ENCODE data around the gene GRAP2. TPM values are rescaled to one million over a fixed set of nuclear protein-coding genes. Genes with fewer than 3 reads are reported as not detected.

The GRAP2 gene
- total and polyA plus RNA-seq, 2 of the 13 experiments (the other 11 are each of a cell fraction or from before 2014, with no cell fraction given), result 0.15 TPM; not detected in 1

- TF ChIP-seq THAP8 (CRISPR knock-in tag; IDR thresholded peaks at IDR 0.05; ENCODE audit: borderline replicate concordance), result no peak
- TF ChIP-seq NFAT5 (CRISPR knock-in tag; IDR thresholded peaks at IDR 0.05), result no peak
- no peak for TF ChIP-seq SSRP1 (CRISPR knock-in tag; IDR thresholded peaks at IDR 0.05)
- no peak for TF ChIP-seq KDM6A (CRISPR knock-in tag; IDR thresholded peaks at IDR 0.05; ENCODE audit: low read depth)
- TF ChIP-seq KMT2B (CRISPR knock-in tag; IDR thresholded peaks at IDR 0.05), result no peak
Observed at GRCh38 chr22:39997421-39997820, 96.5 kb downstream of the GRAP2 start (continued).

GRCh38 chr22:39997939-39998726 lies 97.2 kb downstream of the GRAP2 start:
- no TSS peak for BruUV-seq (replicated peaks)
- ATAC-seq, result no peak
- WGBS (ENCODE audit: low lambda C conversion rate), result 28% methylated on average over 11 of the region's 11 CpGs
- TF ChIP-seq SMYD3 (CRISPR knock-in tag; IDR thresholded peaks at IDR 0.05) (no peak), SMARCE1 (IDR thresholded peaks at IDR 0.05; ENCODE audit: borderline replicate concordance) (no peak), ZNF737 (CRISPR knock-in tag; IDR thresholded peaks at IDR 0.05; ENCODE audit: borderline replicate concordance) (no peak), ARID4A (CRISPR knock-in tag; IDR thresholded peaks at IDR 0.05; ENCODE audit: borderline replicate concordance) (no peak), NFYB (CRISPR knock-in tag; IDR thresholded peaks at IDR 0.05) (no peak), ZNF543 (CRISPR knock-in tag; IDR thresholded peaks at IDR 0.05) (no peak), ATAD3A (CRISPR knock-in tag; IDR thresholded peaks at IDR 0.05) (no peak), ZNF576 (CRISPR knock-in tag; IDR thresholded peaks at IDR 0.05) (no peak)

More at GRCh38 chr22:39997939-39998726, 97.2 kb downstream of the GRAP2 start:
- no peak overlapping the region for H3K4me2 ChIP-seq (ENCODE audit: low read depth, low read length)
- H3K27ac ChIP-seq (ENCODE audit: extremely low read length, insufficient read depth, low read length), result no peak overlapping the region
- no peaks in the 10 kb centered on the region for H4K20me1 ChIP-seq (ENCODE audit: insufficient read depth, low read length)
- in situ Hi-C loops (cut with HindIII; ENCODE audit: extremely low pct_ligation_motif_present, low pct_unique_long_range_greater_than_20kb), result no loop called here
- peaks cover 53% of the 10 kb centered on the region for H3K4me1 ChIP-seq (ENCODE audit: insufficient read depth, low read length)
- H3K79me2 ChIP-seq (ENCODE audit: insufficient read depth, low read length), result no peaks in the 10 kb centered on the region
- ChIA-PET CTCF (ENCODE audit: low intra/inter-chr PET ratio, low total read pairs) (no interaction called here), POLR2A (no interaction called here)
- no peak overlapping the region for H2AFZ ChIP-seq (ENCODE audit: low read length)
- DNase-seq (ENCODE audit: low spot score) (no peak), FAIRE-seq (no peak)
- intact Hi-C loops (cut with micrococcal nuclease; ENCODE audit: unreplicated experiment), result no loop called here
- no peaks in the 10 kb centered on the region for H3K36me3 ChIP-seq (replicated peaks in 1 of 2; ENCODE audit: control insufficient read depth in 1 of 2, insufficient read depth in 2 of 2, low read length in 2 of 2)
- H3K9ac ChIP-seq (ENCODE audit: insufficient read depth, low read depth, low read length), result no peak overlapping the region
- H3K27me3 ChIP-seq (ENCODE audit: control insufficient read depth in 1 of 2, insufficient read depth in 2 of 2, low read length in 2 of 2), result peaks cover 3 to 30% of the 10 kb centered on the region in 2 experiments; a peak in 3 of 5 replicates
- no peaks in the 10 kb centered on the region for H3K9me3 ChIP-seq (ENCODE audit: low read length)
- no peak overlapping the region for H3K4me3 ChIP-seq (replicated peaks in 1 of 3; ENCODE audit: insufficient read depth in 1 of 3, low read depth in 2 of 3, low read length in 3 of 3)

Data from HepG2 (cell line).